H54 (cell line): Measurements from ENCODE around the gene ERGIC3.
"Not testable (repeated sequence)": the region's sequence is repeated elsewhere in the genome, so short reads cannot be mapped to it uniquely, and the experiment has no call there.

Experiments
- DNase-seq: peaks from one replicate; pipeline ENCODE4 v3.0.0; 2011; ENCODE audit warnings: low spot score, mixed read lengths; ENCODE audit not compliant: insufficient read length
- FAIRE-seq: peaks from 3 replicates; lab custom pipeline; 2011; peaks lifted over from hg19 to GRCh38; lab: Jason Lieb, UNC
- POLR2A ChIP-seq: IDR thresholded peaks from 2 replicates; pipeline ENCODE4 v1.6.1; 2011; ENCODE audit warnings: low read depth, mild to moderate bottlenecking, low read length

Gene ERGIC3

GRCh38 chr20:35541118-35541782 is 628 bp upstream of the ERGIC3 start:
- DNase-seq = no peak
- no peak for TF ChIP-seq POLR2A
- no peak for FAIRE-seq

- no peak for DNase-seq
Measured at GRCh38 chr20:35542990-35543389, 1.1 kb downstream of the ERGIC3 start.

GRCh38 chr20:35544436-35544835 is 2.6 kb downstream of the ERGIC3 start:
- FAIRE-seq = no peak
- DNase-seq = no peak
- no peak for TF ChIP-seq POLR2A

More at GRCh38 chr20:35542990-35543389, 1.1 kb downstream of the ERGIC3 start:
- TF ChIP-seq POLR2A = no peak
- no peak for FAIRE-seq

- FAIRE-seq = not testable (repeated sequence)
- peak; percentile 61 for DNase-seq
Measured at GRCh38 chr20:35544941-35545340, 3.1 kb downstream of the ERGIC3 start.

GRCh38 chr20:35546127-35546526 is 4.2 kb downstream of the ERGIC3 start:
- no peak for FAIRE-seq

GRCh38 chr20:35547329-35547728 is 5.5 kb downstream of the ERGIC3 start:
- DNase-seq = no peak
- no peak for TF ChIP-seq POLR2A

More at GRCh38 chr20:35546127-35546526, 4.2 kb downstream of the ERGIC3 start:
- TF ChIP-seq POLR2A = no peak
- no peak for DNase-seq

GRCh38 chr20:35551503-35551902 is 9.6 kb downstream of the ERGIC3 start:
- no peak for TF ChIP-seq POLR2A
- DNase-seq (no peak), FAIRE-seq (no peak)

More at GRCh38 chr20:35547329-35547728, 5.5 kb downstream of the ERGIC3 start:
- no peak for FAIRE-seq

GRCh38 chr20:35552914-35553313 is 11.0 kb downstream of the ERGIC3 start:
- FAIRE-seq (no peak), DNase-seq (no peak)
- TF ChIP-seq POLR2A = no peak

GRCh38 chr20:35555461-35555860 is 13.6 kb downstream of the ERGIC3 start:
- DNase-seq, FAIRE-seq: not testable (repeated sequence)

- TF ChIP-seq POLR2A = no peak
- FAIRE-seq (no peak), DNase-seq (no peak)
Measured at GRCh38 chr20:35555951-35556645, 14.2 kb downstream of the ERGIC3 start.

GRCh38 chr20:35556871-35557270 is 15.0 kb downstream of the ERGIC3 start:
- no peak for FAIRE-seq
- no peak for TF ChIP-seq POLR2A
- DNase-seq = no peak

GRCh38 chr20:35558451-35558850 is 16.6 kb downstream of the ERGIC3 start:
- FAIRE-seq = no peak
- no peak for DNase-seq
- no peak for TF ChIP-seq POLR2A

GRCh38 chr20:35559042-35559693 is 17.3 kb downstream of the ERGIC3 start:
- DNase-seq = no peak
- no peak for TF ChIP-seq POLR2A
- no peak for FAIRE-seq

- FAIRE-seq (no peak), DNase-seq (no peak)
- no peak for TF ChIP-seq POLR2A
Measured at GRCh38 chr20:35560105-35560511, 18.2 kb downstream of the ERGIC3 start.
